GM23338 (cell line): ENCODE data around the gene PDE4D.

ENCODE experiments used
- CREB1 ChIP-seq: fragments of 250-450 bp; sonication (Bioruptor Pico); IDR thresholded peaks from 2 replicates; pipeline ENCODE4 v1.5.0; 2020; ENCODE audit warnings: low read depth, mild to moderate bottlenecking, moderate library complexity
- EZH2 ChIP-seq: fragments of 200-600 bp; sonication (generic); IDR thresholded peaks from one replicate; pipeline ENCODE4 v1.8.0; 2017; ENCODE audit warnings: antibody characterized with exemption, mild to moderate bottlenecking, low read depth; ENCODE audit not compliant: unreplicated experiment
- EZH2phosphoT487 ChIP-seq: fragments of 200-600 bp; sonication (generic); IDR thresholded peaks from one replicate; pipeline ENCODE4 v1.8.1; 2018; ENCODE audit warnings: antibody characterized with exemption; ENCODE audit not compliant: unreplicated experiment
- JUNB ChIP-seq: IDR thresholded peaks from one replicate; pipeline ENCODE4 v1.6.1; 2016; ENCODE audit warnings: antibody characterized with exemption; ENCODE audit not compliant: unreplicated experiment
- NANOG ChIP-seq: IDR thresholded peaks from 2 replicates; pipeline ENCODE4 v1.6.1; 2016; ENCODE audit warnings: antibody characterized with exemption, borderline replicate concordance
- POLR2AphosphoS5 ChIP-seq: IDR thresholded peaks from 2 replicates; pipeline ENCODE4 v1.6.1; 2016; ENCODE audit warnings: antibody characterized with exemption, low read depth
- ZNF114 ChIP-seq: fragments of 250-450 bp; sonication (Bioruptor Pico); IDR thresholded peaks from 2 replicates; pipeline ENCODE4 v1.5.0; 2020; ENCODE audit warnings: mild to moderate bottlenecking, moderate library complexity
- ZNF331 ChIP-seq: fragments of 250-450 bp; sonication (Bioruptor Pico); IDR thresholded peaks from 2 replicates; pipeline ENCODE4 v1.5.0; 2020; ENCODE audit warnings: low read depth, mild to moderate bottlenecking, moderate library complexity
- TF ChIP-seq, protein P1 (sequence below), 2 experiments: fragments of 200-600 bp in 1 of 2; sonication (generic) in 1 of 2; conservative IDR thresholded peaks; 2 replicates each; pipeline versions ENCODE4 v1.5.1 to v1.6.1; 2016 to 2017; ENCODE audit warnings: antibody characterized with exemption in 2 of 2, low read depth in 2 of 2, mild to moderate bottlenecking in 2 of 2, moderate library complexity in 1 of 2
- TF ChIP-seq, protein P2 (sequence below): IDR thresholded peaks from one replicate; pipeline ENCODE4 v1.6.1; 2018; ENCODE audit warnings: antibody characterized with exemption; ENCODE audit not compliant: unreplicated experiment
- TF ChIP-seq, protein P3 (sequence below): IDR thresholded peaks from 2 replicates; pipeline ENCODE4 v1.6.1; 2016; ENCODE audit warnings: antibody characterized with exemption
- TF ChIP-seq, protein P4 (sequence below): fragments of 250-450 bp; sonication (Bioruptor Pico); IDR thresholded peaks from 2 replicates; pipeline ENCODE4 v1.5.0; 2020; ENCODE audit warnings: mild to moderate bottlenecking, moderate library complexity

- TF ChIP-seq EZH2 = no peak
- TF ChIP-seq, protein P1, sequence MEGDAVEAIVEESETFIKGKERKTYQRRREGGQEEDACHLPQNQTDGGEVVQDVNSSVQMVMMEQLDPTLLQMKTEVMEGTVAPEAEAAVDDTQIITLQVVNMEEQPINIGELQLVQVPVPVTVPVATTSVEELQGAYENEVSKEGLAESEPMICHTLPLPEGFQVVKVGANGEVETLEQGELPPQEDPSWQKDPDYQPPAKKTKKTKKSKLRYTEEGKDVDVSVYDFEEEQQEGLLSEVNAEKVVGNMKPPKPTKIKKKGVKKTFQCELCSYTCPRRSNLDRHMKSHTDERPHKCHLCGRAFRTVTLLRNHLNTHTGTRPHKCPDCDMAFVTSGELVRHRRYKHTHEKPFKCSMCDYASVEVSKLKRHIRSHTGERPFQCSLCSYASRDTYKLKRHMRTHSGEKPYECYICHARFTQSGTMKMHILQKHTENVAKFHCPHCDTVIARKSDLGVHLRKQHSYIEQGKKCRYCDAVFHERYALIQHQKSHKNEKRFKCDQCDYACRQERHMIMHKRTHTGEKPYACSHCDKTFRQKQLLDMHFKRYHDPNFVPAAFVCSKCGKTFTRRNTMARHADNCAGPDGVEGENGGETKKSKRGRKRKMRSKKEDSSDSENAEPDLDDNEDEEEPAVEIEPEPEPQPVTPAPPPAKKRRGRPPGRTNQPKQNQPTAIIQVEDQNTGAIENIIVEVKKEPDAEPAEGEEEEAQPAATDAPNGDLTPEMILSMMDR (conservative IDR thresholded peaks at IDR 0.05; ENCODE audit: low read depth in 2 of 2) = no peak
- TF ChIP-seq, protein P2, sequence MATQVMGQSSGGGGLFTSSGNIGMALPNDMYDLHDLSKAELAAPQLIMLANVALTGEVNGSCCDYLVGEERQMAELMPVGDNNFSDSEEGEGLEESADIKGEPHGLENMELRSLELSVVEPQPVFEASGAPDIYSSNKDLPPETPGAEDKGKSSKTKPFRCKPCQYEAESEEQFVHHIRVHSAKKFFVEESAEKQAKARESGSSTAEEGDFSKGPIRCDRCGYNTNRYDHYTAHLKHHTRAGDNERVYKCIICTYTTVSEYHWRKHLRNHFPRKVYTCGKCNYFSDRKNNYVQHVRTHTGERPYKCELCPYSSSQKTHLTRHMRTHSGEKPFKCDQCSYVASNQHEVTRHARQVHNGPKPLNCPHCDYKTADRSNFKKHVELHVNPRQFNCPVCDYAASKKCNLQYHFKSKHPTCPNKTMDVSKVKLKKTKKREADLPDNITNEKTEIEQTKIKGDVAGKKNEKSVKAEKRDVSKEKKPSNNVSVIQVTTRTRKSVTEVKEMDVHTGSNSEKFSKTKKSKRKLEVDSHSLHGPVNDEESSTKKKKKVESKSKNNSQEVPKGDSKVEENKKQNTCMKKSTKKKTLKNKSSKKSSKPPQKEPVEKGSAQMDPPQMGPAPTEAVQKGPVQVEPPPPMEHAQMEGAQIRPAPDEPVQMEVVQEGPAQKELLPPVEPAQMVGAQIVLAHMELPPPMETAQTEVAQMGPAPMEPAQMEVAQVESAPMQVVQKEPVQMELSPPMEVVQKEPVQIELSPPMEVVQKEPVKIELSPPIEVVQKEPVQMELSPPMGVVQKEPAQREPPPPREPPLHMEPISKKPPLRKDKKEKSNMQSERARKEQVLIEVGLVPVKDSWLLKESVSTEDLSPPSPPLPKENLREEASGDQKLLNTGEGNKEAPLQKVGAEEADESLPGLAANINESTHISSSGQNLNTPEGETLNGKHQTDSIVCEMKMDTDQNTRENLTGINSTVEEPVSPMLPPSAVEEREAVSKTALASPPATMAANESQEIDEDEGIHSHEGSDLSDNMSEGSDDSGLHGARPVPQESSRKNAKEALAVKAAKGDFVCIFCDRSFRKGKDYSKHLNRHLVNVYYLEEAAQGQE = no peak
- no peak for TF ChIP-seq ZNF114 (CRISPR knock-in tag)
- TF ChIP-seq, protein P3, sequence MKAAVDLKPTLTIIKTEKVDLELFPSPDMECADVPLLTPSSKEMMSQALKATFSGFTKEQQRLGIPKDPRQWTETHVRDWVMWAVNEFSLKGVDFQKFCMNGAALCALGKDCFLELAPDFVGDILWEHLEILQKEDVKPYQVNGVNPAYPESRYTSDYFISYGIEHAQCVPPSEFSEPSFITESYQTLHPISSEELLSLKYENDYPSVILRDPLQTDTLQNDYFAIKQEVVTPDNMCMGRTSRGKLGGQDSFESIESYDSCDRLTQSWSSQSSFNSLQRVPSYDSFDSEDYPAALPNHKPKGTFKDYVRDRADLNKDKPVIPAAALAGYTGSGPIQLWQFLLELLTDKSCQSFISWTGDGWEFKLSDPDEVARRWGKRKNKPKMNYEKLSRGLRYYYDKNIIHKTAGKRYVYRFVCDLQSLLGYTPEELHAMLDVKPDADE = no peak
- TF ChIP-seq EZH2phosphoT487 = no peak
- TF ChIP-seq POLR2AphosphoS5 = no peak
- TF ChIP-seq JUNB = no peak
- TF ChIP-seq, protein P4, sequence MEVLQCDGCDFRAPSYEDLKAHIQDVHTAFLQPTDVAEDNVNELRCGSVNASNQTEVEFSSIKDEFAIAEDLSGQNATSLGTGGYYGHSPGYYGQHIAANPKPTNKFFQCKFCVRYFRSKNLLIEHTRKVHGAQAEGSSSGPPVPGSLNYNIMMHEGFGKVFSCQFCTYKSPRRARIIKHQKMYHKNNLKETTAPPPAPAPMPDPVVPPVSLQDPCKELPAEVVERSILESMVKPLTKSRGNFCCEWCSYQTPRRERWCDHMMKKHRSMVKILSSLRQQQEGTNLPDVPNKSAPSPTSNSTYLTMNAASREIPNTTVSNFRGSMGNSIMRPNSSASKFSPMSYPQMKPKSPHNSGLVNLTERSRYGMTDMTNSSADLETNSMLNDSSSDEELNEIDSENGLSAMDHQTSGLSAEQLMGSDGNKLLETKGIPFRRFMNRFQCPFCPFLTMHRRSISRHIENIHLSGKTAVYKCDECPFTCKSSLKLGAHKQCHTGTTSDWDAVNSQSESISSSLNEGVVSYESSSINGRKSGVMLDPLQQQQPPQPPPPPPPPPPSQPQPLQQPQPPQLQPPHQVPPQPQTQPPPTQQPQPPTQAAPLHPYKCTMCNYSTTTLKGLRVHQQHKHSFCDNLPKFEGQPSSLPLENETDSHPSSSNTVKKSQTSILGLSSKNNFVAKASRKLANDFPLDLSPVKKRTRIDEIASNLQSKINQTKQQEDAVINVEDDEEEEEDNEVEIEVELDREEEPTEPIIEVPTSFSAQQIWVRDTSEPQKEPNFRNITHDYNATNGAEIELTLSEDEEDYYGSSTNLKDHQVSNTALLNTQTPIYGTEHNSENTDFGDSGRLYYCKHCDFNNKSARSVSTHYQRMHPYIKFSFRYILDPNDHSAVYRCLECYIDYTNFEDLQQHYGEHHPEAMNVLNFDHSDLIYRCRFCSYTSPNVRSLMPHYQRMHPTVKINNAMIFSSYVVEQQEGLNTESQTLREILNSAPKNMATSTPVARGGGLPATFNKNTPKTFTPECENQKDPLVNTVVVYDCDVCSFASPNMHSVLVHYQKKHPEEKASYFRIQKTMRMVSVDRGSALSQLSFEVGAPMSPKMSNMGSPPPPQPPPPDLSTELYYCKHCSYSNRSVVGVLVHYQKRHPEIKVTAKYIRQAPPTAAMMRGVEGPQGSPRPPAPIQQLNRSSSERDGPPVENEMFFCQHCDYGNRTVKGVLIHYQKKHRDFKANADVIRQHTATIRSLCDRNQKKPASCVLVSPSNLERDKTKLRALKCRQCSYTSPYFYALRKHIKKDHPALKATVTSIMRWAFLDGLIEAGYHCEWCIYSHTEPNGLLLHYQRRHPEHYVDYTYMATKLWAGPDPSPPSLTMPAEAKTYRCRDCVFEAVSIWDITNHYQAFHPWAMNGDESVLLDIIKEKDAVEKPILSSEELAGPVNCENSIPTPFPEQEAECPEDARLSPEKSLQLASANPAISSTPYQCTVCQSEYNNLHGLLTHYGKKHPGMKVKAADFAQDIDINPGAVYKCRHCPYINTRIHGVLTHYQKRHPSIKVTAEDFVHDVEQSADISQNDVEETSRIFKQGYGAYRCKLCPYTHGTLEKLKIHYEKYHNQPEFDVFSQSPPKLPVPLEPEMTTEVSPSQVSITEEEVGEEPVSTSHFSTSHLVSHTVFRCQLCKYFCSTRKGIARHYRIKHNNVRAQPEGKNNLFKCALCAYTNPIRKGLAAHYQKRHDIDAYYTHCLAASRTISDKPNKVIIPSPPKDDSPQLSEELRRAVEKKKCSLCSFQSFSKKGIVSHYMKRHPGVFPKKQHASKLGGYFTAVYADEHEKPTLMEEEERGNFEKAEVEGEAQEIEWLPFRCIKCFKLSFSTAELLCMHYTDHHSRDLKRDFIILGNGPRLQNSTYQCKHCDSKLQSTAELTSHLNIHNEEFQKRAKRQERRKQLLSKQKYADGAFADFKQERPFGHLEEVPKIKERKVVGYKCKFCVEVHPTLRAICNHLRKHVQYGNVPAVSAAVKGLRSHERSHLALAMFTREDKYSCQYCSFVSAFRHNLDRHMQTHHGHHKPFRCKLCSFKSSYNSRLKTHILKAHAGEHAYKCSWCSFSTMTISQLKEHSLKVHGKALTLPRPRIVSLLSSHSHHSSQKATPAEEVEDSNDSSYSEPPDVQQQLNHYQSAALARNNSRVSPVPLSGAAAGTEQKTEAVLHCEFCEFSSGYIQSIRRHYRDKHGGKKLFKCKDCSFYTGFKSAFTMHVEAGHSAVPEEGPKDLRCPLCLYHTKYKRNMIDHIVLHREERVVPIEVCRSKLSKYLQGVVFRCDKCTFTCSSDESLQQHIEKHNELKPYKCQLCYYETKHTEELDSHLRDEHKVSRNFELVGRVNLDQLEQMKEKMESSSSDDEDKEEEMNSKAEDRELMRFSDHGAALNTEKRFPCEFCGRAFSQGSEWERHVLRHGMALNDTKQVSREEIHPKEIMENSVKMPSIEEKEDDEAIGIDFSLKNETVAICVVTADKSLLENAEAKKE (CRISPR knock-in tag) = no peak
- no peak for TF ChIP-seq CREB1 (CRISPR knock-in tag)
- no peak for TF ChIP-seq ZNF331
- no peak for TF ChIP-seq NANOG
Measured at GRCh38 chr5:59445741-59446140, 447.8 kb downstream of the PDE4D start.
